AG04450 (cell line): Measurements from ENCODE around the gene DNAJB4. TPM values are rescaled to one million over a fixed set of nuclear protein-coding genes. Genes with fewer than 3 reads are reported as not detected.

Source experiments
- CTCF ChIA-PET: fragments of 300-600, 350-600 bp; formaldehyde crosslinking; extraction: SDS; loops from one replicate; lab custom pipeline; 2022; ENCODE audit warnings: antibody characterized with exemption, inconsistent platforms; lab: Charles Lee
- POLR2A ChIA-PET: fragments of 350-600 bp; formaldehyde crosslinking; extraction: SDS; loops from one replicate; lab custom pipeline; 2021; ENCODE audit warnings: antibody characterized with exemption, inconsistent platforms; lab: Yijun Ruan, JAX
- DNase-seq: peaks from one replicate; pipeline ENCODE4 v3.0.0-alpha.2; 2011; ENCODE audit warnings: low read depth, low spot score
- H3K27ac ChIP-seq: one replicate; pipeline ENCODE4 v1.5.1; 2012; ENCODE audit warnings: low read depth, low read length, control low read depth
- H3K27me3 ChIP-seq: one replicate; pipeline ENCODE4 v1.6.0; 2012; ENCODE audit warnings: low read length; ENCODE audit not compliant: control insufficient read depth, insufficient read depth
- H3K4me3 ChIP-seq: 2 replicates; pipeline ENCODE4 v1.5.1; 2011; ENCODE audit warnings: mild to moderate bottlenecking, low read depth, low read length, control low read depth
- H3K9me3 ChIP-seq: 2 replicates; pipeline ENCODE4 v1.5.1; 2012; ENCODE audit warnings: low read length; ENCODE audit not compliant: control insufficient read depth, insufficient read depth
- CTCF ChIP-seq: IDR thresholded peaks from 2 replicates; pipeline ENCODE4 v1.5.1; 2011; ENCODE audit warnings: low read depth, low read length, control low read depth, inconsistent platforms
- polyA plus RNA-seq: library from polyadenylated mRNA; depleted of rRNA; stranded (reverse); fragments of >200 nt; gene quantifications from 2 replicates; pipeline ENCODE4 v1.2.3, GENCODE V29; 2011

DNAJB4 gene
- polyA plus RNA-seq, 1 experiment = 51.6 TPM

DNA sequence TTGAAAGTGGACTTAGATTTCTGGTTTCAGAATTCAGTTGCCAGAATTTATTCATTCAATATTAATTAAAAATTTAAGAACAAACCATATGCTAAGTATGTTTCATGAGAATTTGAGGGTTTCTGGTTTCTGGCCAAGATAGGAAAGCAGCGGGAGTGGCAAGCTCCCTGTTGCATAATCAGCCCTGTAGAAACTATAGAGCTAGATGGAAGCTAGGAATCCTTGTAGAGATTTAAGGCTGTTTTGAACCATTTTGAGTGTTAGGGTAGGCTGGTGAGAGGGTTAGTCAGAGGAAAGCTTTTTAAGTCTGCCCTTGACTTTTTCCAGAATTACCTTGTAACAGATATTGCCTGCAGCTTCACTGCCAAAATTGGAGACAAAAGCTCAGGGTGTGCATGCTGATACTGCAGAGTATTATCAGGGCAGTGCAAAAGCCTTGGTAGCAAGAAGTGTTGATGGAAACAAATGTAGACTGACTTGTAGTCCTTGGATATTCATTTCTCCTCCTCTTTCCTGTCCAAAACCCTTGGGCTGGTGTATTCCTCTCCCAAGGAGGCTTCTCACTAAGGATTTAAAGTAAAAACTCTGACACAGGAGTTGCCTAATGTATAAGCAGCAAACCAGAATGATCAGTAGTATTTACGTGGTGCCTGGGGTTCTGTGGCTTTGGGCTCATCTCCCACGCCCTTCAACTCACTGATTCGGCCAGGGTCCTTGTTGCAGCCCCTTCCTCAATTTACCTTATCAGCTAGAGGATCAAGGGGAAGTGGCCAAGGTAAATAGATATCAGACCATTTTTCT, 28.5 kb downstream of the DNAJB4 start:
- ChIA-PET CTCF (interaction anchor here (1.3 kb wide), 1 partner anchor 81 kb away, joined by 4 read pairs; no protein-coding TSS in a partner anchor), POLR2A (interaction anchor here (1.2 kb wide), 1 partner anchor 29 kb away, joined by 3 read pairs; no protein-coding TSS in a partner anchor)
- Histone ChIP-seq H3K27ac (no peak overlapping the region), H3K27me3 (no peaks in the 10 kb centered on the region), H3K4me3 (no peak overlapping the region), H3K9me3 (no peaks in the 10 kb centered on the region)
- no peak for TF ChIP-seq CTCF
- DNase-seq = no peak

DNA sequence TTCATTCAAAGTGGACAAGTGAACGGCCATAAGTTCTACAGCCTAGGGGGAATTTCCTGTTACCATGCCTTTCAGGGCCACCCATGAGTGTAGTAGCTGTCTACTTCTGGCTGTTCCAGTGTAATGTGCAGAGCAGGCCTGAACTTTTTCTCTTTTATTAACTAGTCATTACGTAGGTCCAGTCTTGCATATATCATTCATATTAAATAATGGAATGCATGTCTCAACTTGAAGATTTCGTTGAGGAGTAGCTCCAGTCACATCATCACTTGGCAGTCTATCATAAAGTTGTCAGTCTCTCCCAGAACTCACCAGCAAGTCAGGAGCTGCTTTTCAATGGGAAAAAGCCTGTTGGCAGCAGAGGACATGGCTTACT, 29.0 kb downstream of the DNAJB4 start:
- H3K27me3 ChIP-seq = no peaks in the 10 kb centered on the region
- ChIA-PET POLR2A (interaction anchor here (1.2 kb wide), 1 partner anchor 30 kb away, joined by 3 read pairs; no protein-coding TSS in a partner anchor), CTCF (no interaction called here)
- no peaks in the 10 kb centered on the region for H3K9me3 ChIP-seq
- DNase-seq = no peak
- no peak overlapping the region for H3K4me3 ChIP-seq
- TF ChIP-seq CTCF = no peak
- H3K27ac ChIP-seq = no peak overlapping the region

DNA sequence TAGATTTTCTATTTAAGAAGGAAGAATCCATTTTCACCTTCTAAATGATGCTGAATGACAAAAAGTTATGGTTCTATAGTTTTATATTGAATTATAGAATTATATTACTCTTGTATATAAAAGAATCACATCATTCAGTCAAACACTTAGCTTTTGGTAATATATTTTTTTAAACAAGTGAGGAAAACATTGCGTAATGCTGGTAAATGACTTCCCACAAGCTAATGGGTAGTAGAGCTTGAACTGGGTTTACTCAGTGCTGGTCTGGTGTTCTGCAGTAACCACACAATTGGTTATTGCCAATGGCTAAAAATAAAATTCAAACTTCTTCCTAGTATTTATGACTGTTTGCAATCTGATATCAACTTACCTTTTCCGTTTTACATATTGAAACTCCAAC, 30.4 kb downstream of the DNAJB4 start:
- ChIA-PET CTCF (interaction anchor here (0.6 kb wide), 2 partner anchors 66 to 80 kb away, joined by 3 to 5 read pairs; no protein-coding TSS in a partner anchor), POLR2A (no interaction called here)
- no peaks in the 10 kb centered on the region for H3K9me3 ChIP-seq
- no peak for DNase-seq
- H3K4me3 ChIP-seq = no peak overlapping the region
- no peak overlapping the region for H3K27ac ChIP-seq
- no peak for TF ChIP-seq CTCF
- H3K27me3 ChIP-seq = no peaks in the 10 kb centered on the region

DNA sequence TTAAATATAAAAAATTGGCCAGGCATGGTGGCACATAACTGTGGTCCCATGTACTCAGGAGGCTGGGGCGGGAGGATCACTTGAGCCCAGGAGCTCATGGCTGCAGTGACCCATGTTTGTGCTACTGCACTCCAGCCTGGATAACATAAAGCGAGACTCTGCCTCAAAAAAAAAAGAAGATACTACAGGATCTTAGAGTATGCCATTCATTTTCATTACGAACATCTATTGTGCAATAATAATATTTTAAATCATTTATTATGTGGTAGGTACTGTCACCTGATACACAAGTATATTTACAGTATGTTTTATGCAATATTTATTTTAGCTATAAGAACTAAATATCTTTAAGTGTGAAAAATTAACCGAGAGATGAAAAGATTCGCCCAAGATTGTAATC, 31.7 kb downstream of the DNAJB4 start:
- CTCF ChIA-PET = interaction anchor here (1.9 kb wide), 1 partner anchor 78 kb away, joined by 6 read pairs; no protein-coding TSS in a partner anchor

More for the DNA sequence above, 31.7 kb downstream of the DNAJB4 start:
- Histone ChIP-seq H3K4me3 (no peak overlapping the region), H3K9me3 (no peaks in the 10 kb centered on the region), H3K27ac (no peak overlapping the region), H3K27me3 (no peaks in the 10 kb centered on the region)
- no peak for DNase-seq
- no peak for TF ChIP-seq CTCF
- POLR2A ChIA-PET = no interaction called here
